Measurements from ENCODE around the gene SERINC3. TPM values are rescaled to one million over a fixed set of nuclear protein-coding genes. Genes with fewer than 3 reads are reported as not detected.
A peak's percentile ranks its signal among the peaks of the same experiment; 100 is the strongest.

Gene SERINC3
- total and polyA plus RNA-seq, 2 of the 13 experiments (the other 11 are each of a cell fraction or from before 2014, with no cell fraction given) = 82.0 to 226 TPM

GRCh38 chr20:44504402-44505307 is 17.2 kb downstream of the SERINC3 start (continued):
- TF ChIP-seq ZNF407 (CRISPR knock-in tag; IDR thresholded peaks at IDR 0.05; ENCODE audit: not compliant biosample characterization) (no peak), RBM39 (IDR thresholded peaks at IDR 0.05; ENCODE audit: low read depth, low read length, poor library complexity, severe bottlenecking) (no peak), ZNF33B (CRISPR knock-in tag; IDR thresholded peaks at IDR 0.05) (no peak), HOXA5 (CRISPR knock-in tag; IDR thresholded peaks at IDR 0.05) (no peak), SYNCRIP (IDR thresholded peaks at IDR 0.05; ENCODE audit: insufficient read depth, low read depth, low read length) (no peak), PITX1 (CRISPR knock-in tag; IDR thresholded peaks at IDR 0.05) (no peak), ARNTL (CRISPR knock-in tag; IDR thresholded peaks at IDR 0.05) (no peak), NBN (conservative IDR thresholded peaks at IDR 0.05) (no peak), AGO1 (IDR thresholded peaks at IDR 0.05; ENCODE audit: low read depth, low read length, poor library complexity, severe bottlenecking) (no peak), HOXA3 (CRISPR knock-in tag; IDR thresholded peaks at IDR 0.05) (no peak), ZNF580 (CRISPR knock-in tag; IDR thresholded peaks at IDR 0.05; ENCODE audit: borderline replicate concordance, low read depth) (no peak), SOX5 (CRISPR knock-in tag; IDR thresholded peaks at IDR 0.05; ENCODE audit: borderline replicate concordance) (peak; percentile 24; the same call in 1 of the 2 replicates), TSC22D2 (CRISPR knock-in tag; IDR thresholded peaks at IDR 0.05; ENCODE audit: borderline replicate concordance) (no peak)
- TF ChIP-seq, protein P1, sequence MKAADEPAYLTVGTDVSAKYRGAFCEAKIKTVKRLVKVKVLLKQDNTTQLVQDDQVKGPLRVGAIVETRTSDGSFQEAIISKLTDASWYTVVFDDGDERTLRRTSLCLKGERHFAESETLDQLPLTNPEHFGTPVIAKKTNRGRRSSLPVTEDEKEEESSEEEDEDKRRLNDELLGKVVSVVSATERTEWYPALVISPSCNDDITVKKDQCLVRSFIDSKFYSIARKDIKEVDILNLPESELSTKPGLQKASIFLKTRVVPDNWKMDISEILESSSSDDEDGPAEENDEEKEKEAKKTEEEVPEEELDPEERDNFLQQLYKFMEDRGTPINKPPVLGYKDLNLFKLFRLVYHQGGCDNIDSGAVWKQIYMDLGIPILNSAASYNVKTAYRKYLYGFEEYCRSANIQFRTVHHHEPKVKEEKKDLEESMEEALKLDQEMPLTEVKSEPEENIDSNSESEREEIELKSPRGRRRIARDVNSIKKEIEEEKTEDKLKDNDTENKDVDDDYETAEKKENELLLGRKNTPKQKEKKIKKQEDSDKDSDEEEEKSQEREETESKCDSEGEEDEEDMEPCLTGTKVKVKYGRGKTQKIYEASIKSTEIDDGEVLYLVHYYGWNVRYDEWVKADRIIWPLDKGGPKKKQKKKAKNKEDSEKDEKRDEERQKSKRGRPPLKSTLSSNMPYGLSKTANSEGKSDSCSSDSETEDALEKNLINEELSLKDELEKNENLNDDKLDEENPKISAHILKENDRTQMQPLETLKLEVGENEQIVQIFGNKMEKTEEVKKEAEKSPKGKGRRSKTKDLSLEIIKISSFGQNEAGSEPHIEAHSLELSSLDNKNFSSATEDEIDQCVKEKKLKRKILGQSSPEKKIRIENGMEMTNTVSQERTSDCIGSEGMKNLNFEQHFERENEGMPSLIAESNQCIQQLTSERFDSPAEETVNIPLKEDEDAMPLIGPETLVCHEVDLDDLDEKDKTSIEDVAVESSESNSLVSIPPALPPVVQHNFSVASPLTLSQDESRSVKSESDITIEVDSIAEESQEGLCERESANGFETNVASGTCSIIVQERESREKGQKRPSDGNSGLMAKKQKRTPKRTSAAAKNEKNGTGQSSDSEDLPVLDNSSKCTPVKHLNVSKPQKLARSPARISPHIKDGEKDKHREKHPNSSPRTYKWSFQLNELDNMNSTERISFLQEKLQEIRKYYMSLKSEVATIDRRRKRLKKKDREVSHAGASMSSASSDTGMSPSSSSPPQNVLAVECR (CRISPR knock-in tag; IDR thresholded peaks at IDR 0.05; ENCODE audit: borderline replicate concordance) = no peak; the same call in 1 of the 2 replicates
